ENCODE results near the gene PSMC1. TPM values are rescaled to one million over a fixed set of nuclear protein-coding genes. Genes with fewer than 3 reads are reported as not detected.

PSMC1 gene
- total and polyA plus RNA-seq, 8 donors, result 14.5 to 247 (median 96.1) TPM

GRCh38 chr14:90266441-90267154 lies 10.2 kb downstream of the PSMC1 start:
- H3K4me3 ChIP-seq, result no peak overlapping the region
- WGBS, 5 donors, result 94 to 97% (median 96%) methylated on average over 9 of the region's 9 CpGs
- H3K27me3 ChIP-seq, result no peaks in the 10 kb centered on the region
- H3K4me1 ChIP-seq, result no peaks in the 10 kb centered on the region
- H3K27ac ChIP-seq, result no peak overlapping the region
- peaks cover 73 to 96% (median 95%) of the 10 kb centered on the region in 4 donors for H3K36me3 ChIP-seq
- no peak for TF ChIP-seq POLR2A (IDR thresholded peaks at IDR 0.05)
- no peak for TF ChIP-seq CTCF (IDR thresholded peaks at IDR 0.05)
- no peak for TF ChIP-seq EP300 (IDR thresholded peaks at IDR 0.05)
- TF ChIP-seq POLR2AphosphoS5 (IDR thresholded peaks at IDR 0.05), result no peak
- H3K9me3 ChIP-seq, result no peaks in the 10 kb centered on the region
- DNase-seq, result no peak
- intact Hi-C loops (cut with DNase I; ENCODE audit: low total_unique reads), result no loop called here

GRCh38 chr14:90268420-90268819 lies 12.1 kb downstream of the PSMC1 start:
- TF ChIP-seq POLR2AphosphoS5 (IDR thresholded peaks at IDR 0.05) (no peak), EP300 (IDR thresholded peaks at IDR 0.05) (no peak), CTCF (IDR thresholded peaks at IDR 0.05) (no peak)
- Histone ChIP-seq H3K4me1 (peaks cover 0 to 4% (median 0%) of the 10 kb centered on the region in 4 donors), H3K27me3 (no peaks in the 10 kb centered on the region), H3K9me3 (no peaks in the 10 kb centered on the region), H3K4me3 (no peak overlapping the region), H3K27ac (no peak overlapping the region), H3K36me3 (peaks cover 74 to 99% (median 98%) of the 10 kb centered on the region in 4 donors)
- 88 to 94% (median 91%) methylated on average over 4 of the region's 4 CpGs for WGBS, 5 donors
- DNase-seq, result no peak
- intact Hi-C loops (cut with DNase I; ENCODE audit: low total_unique reads), result no loop called here

GRCh38 chr14:90272523-90272922 lies 16.2 kb downstream of the PSMC1 start:
- 72 to 85% (median 82%) methylated on average over 9 to 10 of the region's 10 CpGs for WGBS, 5 donors
- no peak overlapping the region for H3K4me3 ChIP-seq
- peaks cover 44 to 94% (median 88%) of the 10 kb centered on the region in 4 donors for H3K36me3 ChIP-seq
- no peak overlapping the region for H3K27ac ChIP-seq
- DNase-seq, result no peak
- intact Hi-C loops (cut with DNase I; ENCODE audit: low total_unique reads), result no loop called here
- H3K9me3 ChIP-seq, result no peaks in the 10 kb centered on the region
- peaks cover 0 to 21% (median 2%) of the 10 kb centered on the region in 4 donors for H3K4me1 ChIP-seq
- TF ChIP-seq POLR2A (IDR thresholded peaks at IDR 0.05) (no peak), POLR2AphosphoS5 (IDR thresholded peaks at IDR 0.05) (no peak), CTCF (IDR thresholded peaks at IDR 0.05) (no peak), EP300 (IDR thresholded peaks at IDR 0.05) (no peak)
- no peaks in the 10 kb centered on the region for H3K27me3 ChIP-seq

- whole genome bisulfite sequencing, 5 donors, result 53 to 68% (median 56%) methylated on average over 8 of the region's 8 CpGs
- H3K27ac ChIP-seq, result peak overlapping the region in 2 of 5 donors; percentile 12 to 38
Observed at GRCh38 chr14:90273532-90273931, 17.2 kb downstream of the PSMC1 start.

More at GRCh38 chr14:90273532-90273931, 17.2 kb downstream of the PSMC1 start:
- H3K9me3 ChIP-seq, result no peaks in the 10 kb centered on the region
- H3K4me1 ChIP-seq, result peaks cover 0 to 21% (median 2%) of the 10 kb centered on the region in 4 donors
- DNase-seq, result no peak
- H3K4me3 ChIP-seq, result no peak overlapping the region
- H3K27me3 ChIP-seq, result no peaks in the 10 kb centered on the region
- peaks cover 49 to 94% (median 88%) of the 10 kb centered on the region in 4 donors for H3K36me3 ChIP-seq
- TF ChIP-seq EP300 (IDR thresholded peaks at IDR 0.05) (no peak), CTCF (IDR thresholded peaks at IDR 0.05) (no peak), POLR2AphosphoS5 (IDR thresholded peaks at IDR 0.05) (no peak), POLR2A (IDR thresholded peaks at IDR 0.05) (no peak)
- intact Hi-C loops (cut with DNase I; ENCODE audit: low total_unique reads), result no loop called here

Measured in stomach (tissue), 9 donors.